MV-4-11 (cell line): ENCODE data around the gene NIN.

Source experiments
- DNase-seq: peaks from one replicate; lab custom pipeline; 2025; lab: John Stamatoyannopoulos, UW

Gene NIN

DNA sequence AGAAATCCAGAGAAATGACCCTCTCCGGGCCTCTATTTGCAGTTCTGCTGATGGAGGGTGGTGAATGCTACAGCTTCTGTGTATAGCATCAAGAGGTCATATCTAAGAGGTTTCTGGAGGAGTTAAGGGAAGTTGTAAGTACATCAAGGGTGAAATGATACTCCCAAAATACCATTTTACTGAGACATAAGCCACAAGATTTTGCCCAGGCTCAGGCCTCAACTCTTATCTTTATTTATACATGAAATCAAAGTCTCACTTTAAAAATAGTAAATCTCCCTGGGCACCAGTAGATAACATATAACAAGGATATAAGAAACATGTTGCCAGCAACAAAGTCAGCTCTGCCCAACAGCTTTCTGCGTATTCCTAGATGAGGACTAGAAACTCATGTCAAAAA is 40.4 kb downstream of the NIN start:
- peak; percentile 26 for DNase-seq

DNA sequence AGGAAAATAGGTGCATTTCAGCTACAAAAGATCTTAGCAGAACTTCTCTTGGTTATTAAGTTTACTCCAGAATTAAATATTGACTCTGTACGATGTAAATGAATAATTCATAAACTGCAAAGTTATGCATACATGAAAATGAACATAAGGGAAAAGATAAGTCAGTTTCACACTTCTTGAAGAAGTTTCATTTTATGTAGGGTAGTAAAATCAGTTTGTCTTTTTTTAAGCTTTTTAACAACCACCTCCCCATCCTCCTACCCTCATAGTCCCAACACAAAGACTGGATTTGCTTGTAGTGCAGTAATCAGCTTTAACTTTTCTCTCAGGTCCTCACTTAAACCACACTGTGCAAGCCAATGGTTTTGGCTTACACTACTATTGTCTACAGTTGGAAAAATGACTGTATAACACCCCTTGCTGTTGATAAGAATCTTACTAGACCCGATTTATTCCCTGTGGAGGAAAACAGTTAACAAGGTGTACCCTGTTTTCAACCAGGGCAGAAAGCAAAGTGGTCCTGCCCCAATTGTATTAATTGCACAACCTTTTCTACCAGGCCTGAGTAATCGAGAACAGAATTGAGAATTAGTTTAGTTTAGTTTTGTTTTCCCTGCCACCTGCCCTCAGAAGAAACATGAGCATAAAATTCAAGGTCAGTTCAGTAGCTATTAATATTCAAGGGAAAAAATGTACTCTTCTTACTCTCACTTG is 44.1 kb downstream of the NIN start:
- no peak for DNase-seq

- DNase-seq: no peak
These were observed 45.4 kb downstream of the NIN start for GRCh38 chr14:50785457-50786063.

DNA sequence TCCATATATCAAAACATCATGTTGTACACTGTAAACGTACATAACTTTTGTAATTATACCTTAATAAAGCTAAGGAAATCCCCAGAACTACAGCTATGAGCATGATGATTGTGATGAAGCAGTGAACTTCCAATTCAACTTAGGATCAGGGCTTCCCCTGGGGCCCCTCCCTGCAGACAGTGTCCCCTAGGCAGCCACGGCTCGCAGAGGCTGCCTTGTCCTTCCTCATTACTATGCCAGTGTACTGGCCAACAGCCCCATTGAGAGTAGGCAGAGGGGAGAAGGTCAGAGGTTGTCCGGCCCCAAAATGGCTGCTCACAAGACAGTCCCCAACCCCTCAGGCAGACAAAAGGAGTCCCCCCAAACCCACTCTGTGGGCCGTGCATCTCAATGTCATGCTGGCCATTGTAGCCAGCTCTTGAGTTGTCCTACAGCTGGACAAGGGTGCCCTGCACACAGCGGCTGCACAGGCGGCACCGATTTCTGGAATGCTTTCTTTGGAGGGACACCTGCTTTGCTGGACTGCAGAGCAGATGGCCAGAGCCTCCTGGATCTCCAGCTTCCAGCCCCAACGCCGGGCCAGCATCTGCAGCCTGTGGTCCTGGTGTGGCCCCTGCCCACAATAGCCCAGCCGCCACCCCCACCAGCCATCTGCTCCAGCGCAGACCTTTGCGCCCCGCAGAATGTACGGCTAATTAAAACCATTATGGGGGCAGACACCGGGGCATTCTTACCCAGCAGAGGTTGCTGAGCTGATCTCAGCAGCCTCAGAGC is 46.1 kb downstream of the NIN start:
- no peak for DNase-seq

DNA sequence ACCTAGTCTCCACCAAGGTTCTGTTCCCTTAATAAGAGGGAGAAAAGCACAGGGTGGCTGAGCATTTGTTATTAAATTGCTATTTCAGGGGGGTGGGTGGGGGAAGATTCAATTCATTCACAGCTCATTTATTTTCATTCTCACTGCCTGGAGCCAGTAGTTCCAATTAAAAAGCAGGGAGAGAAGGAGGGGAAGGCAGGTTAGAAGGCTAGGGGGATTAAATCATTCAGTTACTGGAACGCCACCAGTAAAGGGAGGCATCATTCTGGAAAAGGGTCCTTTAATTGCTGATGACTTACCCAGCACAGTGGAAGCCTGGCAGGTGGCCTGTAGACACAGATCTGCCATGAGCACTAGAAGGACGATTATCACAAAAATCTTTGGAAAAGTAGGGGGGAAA is 47.4 kb downstream of the NIN start:
- DNase-seq: no peak

DNA sequence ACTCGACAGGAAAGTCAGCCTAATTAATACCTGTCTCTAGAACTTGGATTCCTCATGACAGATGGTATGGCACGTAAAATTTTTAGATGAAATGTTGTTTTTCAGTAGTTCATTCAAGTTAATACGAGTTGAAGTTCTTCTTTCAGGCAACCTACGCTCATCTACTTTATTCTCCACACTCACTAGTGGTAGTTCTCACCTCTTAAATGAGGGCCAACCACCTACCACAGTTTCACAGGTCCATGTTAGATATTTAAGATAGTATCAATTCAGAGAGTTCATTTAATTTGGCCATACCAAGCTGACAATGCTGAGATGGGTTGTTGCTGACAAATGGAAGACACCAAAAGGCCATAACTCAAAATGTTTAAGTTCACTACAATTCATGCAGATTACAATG is 50.6 kb downstream of the NIN start:
- no peak for DNase-seq

DNA sequence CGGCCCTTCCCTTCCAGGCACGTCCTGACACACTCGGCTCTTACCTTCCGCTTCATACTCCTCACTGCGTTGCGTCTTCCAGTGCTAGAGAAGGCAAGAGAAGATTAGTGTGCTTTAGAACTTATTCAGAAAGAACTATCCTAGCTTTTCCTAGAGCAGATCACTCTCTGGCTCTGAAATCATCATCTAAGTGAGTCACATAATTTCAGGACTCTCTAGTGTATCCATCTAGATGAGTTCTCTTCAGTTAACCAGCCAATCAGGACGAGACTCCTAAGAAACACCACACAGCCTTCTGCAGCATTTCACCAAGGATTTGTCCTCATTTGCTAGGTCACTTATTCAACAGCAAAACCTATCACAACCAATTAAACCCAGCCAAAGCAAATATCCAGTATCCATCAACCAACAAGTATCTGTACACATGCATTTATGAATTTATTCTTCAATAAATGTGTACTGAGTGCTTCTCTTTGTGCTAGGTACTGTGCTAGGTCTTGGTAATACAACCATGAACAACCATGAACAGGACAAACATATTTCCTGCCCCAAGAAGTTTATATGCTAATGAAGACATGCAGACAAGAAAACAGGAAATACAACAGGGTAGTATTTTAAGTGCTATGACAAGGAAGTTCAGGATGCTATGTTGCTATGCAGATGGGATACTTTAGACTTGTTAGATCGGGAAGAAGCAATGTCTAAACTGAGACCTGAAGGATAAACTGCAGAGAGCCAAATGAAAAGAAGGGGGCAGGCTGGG is 52.1 kb downstream of the NIN start:
- no peak for DNase-seq

GRCh38 chr14:50776522-50776921 is 54.4 kb downstream of the NIN start:
- DNase-seq: no peak

- no peak for DNase-seq
These were observed 55.6 kb downstream of the NIN start for GRCh38 chr14:50775357-50775756.

DNA sequence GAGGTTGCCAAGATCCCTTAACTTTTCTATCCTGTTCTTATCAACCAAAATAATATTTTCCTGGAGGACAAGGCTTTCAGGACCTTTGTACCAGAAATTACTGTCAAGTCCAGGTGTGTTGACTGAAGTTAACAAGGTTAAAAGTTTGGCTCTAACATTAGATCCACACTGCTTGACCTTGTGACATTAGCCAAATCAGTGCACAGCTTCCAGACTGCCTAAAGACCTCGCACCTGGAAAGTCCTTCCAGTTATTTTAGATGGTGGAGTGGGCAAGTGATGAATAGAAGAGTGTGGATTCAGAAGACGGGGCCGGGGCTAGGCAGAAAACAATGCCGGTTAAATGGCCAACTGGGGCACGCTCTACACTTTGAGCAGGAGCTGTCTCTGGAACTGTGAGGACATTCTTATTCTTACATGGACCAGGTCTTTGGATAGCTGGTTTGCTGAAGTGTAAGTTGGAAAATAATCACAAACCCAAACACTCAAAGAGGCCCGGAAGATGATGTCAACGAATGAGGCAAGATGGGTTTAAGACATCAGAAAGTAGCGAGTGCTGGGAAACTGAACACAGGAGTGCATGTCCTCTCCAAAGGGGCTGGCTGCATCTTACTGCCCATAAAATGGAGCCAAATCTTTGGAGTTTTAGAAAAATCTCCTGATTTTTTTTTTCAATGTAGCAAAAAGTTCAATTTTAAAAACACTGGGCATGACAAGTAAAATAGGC is 56.3 kb downstream of the NIN start:
- DNase-seq: no peak

- DNase-seq: no peak
These were observed 57.1 kb downstream of the NIN start for GRCh38 chr14:50773632-50774541.

DNA sequence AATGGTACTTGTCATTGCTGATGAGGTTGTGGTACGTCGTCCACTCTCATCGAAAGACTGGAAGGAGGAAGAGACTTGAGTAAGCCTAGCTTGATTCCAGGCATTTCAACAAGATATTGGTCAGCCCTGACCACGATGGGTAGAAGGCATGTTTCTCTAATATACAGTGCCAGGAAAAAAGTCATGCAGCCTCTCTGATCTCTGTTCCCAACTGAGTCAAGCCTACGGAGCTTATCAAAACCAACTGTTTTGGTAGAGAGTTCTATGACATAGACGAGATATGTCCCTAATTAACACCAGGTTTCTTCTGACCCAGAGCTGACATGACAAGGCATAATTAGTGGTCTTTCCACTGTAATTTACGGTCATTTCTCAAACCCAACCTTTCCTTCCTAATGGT is 58.5 kb downstream of the NIN start:
- no peak for DNase-seq

DNA sequence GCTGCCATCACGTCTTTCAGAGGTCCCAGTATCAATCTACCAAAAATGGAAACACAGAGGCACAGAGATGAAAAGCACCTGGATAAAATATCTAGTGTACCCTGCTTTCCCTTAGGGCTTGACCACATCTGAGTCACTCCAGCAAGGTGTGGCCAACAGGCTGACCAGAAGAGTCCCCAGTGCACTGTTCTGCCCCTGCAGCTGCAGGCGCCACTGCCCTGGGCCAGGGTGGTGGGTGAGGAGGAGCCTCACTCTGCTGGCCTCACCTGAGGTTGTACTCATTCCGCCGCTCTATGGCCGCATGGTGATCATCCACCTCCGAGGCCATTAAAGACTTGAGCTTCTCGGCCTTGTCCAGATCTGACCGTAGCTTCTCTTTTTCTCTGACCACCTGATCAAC is 60.4 kb downstream of the NIN start:
- DNase-seq: no peak

- no peak for DNase-seq
These were observed 61.0 kb downstream of the NIN start for GRCh38 chr14:50769863-50770500.

- DNase-seq: no peak
These were observed 62.3 kb downstream of the NIN start for GRCh38 chr14:50768680-50769079.

DNA sequence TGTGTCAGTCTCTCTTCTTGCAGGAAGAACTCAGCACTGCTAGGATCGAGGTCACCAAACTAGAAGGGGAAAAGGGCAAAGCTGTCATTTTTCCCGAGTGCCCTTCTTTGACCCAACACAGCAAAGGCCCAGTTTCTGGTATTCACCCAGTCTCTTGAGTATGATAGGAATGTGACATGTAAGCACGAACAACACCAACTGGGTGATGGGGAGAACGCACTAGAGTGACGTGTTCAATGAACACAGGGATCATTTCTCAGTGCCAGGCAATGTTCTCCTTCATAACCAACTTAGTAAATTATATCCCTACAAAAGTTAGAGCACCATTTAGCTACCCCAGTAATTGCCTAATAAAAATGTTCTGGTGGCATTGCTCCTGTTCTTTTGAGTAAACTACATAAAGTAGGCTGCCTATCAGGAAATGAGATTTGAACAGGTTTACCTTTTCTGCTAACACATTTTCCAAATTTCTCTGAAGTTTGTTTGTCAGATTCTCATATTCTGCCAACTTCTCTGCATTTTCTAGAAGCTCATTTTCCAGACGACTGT is 64.5 kb downstream of the NIN start:
- no peak for DNase-seq

- DNase-seq: no peak
These were observed 67.5 kb downstream of the NIN start for GRCh38 chr14:50763382-50764007.

DNA sequence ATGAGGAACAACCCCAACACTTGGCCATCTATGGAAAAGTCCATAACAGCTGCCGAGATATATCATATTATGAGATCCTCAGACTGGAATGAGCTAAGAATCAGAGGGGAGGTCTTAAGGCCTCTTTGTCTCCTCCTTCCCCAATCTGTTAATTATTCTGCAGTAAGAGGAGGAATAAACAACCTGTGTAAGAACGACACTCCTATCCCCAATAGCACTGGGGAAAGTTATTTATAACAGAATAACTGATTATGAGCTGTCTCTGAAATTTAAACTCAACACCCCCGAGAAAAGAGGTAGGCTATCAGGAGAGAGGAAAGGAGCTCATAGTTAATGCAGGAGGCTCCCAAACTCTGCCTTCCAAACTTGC is 68.0 kb downstream of the NIN start:
- DNase-seq: no peak
